Body of pancreas (tissue), 4 donors: ENCODE results near the gene ING3. TPM values are rescaled to one million over a fixed set of nuclear protein-coding genes. Genes with fewer than 3 reads are reported as not detected.

Experiments
- ATAC-seq: fragments of 150-250 bp; one replicate; pipeline ENCODE4 v1.9.1; 2016
- DNase-seq, 4 donors: peaks; one replicate each; pipeline ENCODE4 v3.0.0-alpha.2; 2019
- H3K27ac ChIP-seq, 4 donors: fragments of 200-600 bp; sonication (generic); 1 replicate in 3 of 4; 2 replicates in 1 of 4; pipeline versions ENCODE4 v1.5.1 to v1.6.1; 2016 to 2019; ENCODE audit warnings: mild to moderate bottlenecking in 1 of 4, mixed read lengths in 1 of 4, moderate library complexity in 1 of 4
- H3K27me3 ChIP-seq, 2 donors: fragments of 200-600 bp; sonication (generic); one replicate each; pipeline ENCODE4 v1.6.0; 2016; ENCODE audit warnings: mild to moderate bottlenecking in 1 of 2
- H3K36me3 ChIP-seq, 2 donors: fragments of 200-600 bp; sonication (generic); replicated peaks in 1 of 2; 2 replicates each; pipeline ENCODE4 v1.5.1; 2016; ENCODE audit warnings: low read depth in 2 of 2; ENCODE audit not compliant: insufficient read depth in 1 of 2
- H3K4me1 ChIP-seq: fragments of 200-600 bp; sonication (generic); one replicate; pipeline ENCODE4 v1.6.0; 2016
- H3K4me3 ChIP-seq, 2 donors: fragments of 200-600 bp; sonication (generic); 1 replicate in 1 of 2; 2 replicates in 1 of 2; pipeline ENCODE4 v1.5.1; 2016 to 2019
- H3K9me3 ChIP-seq, 3 donors: fragments of 200-600 bp; sonication (generic); 1 replicate in 2 of 3; 2 replicates in 1 of 3; pipeline ENCODE4 v1.5.1; 2016
- CTCF ChIP-seq, 7 experiments: fragments of 450-650 bp in 4 of 7; fragments of 200-600 bp in 3 of 7; sonication (generic) in 3 of 7; IDR thresholded peaks; one replicate each; pipeline ENCODE4 v1.5.1; 2016 to 2019; ENCODE audit warnings: antibody characterized with exemption in 7 of 7
- POLR2A ChIP-seq, 3 donors: fragments of 450-650 bp; IDR thresholded peaks; one replicate each; pipeline ENCODE4 v1.6.1; 2016; ENCODE audit warnings: antibody characterized with exemption in 3 of 3, mild to moderate bottlenecking in 2 of 3
- WGBS, 2 donors: methylation state at CpG; one replicate each; pipeline ENCODE4 v1.1.5; 2017; 5-methylcytosine and 5-hydroxymethylcytosine counted together
- intact Hi-C: fragments of 100-400 bp; cut with DNase I; formaldehyde crosslinking; loops from one replicate; pipeline ENCODE4 v1.15.1; 2023
- total RNA-seq, 2 donors: library from RNA; depleted of rRNA; stranded (reverse); fragments of >200 nt; gene quantifications; one replicate each; pipeline ENCODE4 v1.1.0, GENCODE V29; 2016

The ING3 gene
- total RNA-seq, 2 donors from 2014 or later = 7.6 to 9.1 TPM

- intact Hi-C loops = no loop called here
These were observed 1.1 kb upstream of the ING3 start for GRCh38 chr7:120949393-120949911.

GRCh38 chr7:120949998-120950538 lies 509 bp upstream of the ING3 start:
- H3K27ac ChIP-seq = peak overlapping the region in 2 of 4 donors; percentile 96 to 99
- H3K4me1 ChIP-seq = peaks cover 23% of the 10 kb centered on the region
- peaks cover 0 to 3% of the 10 kb centered on the region in 2 donors for H3K36me3 ChIP-seq
- 0 to 1% methylated on average over 10 of the region's 10 CpGs for WGBS, 2 donors
- ATAC-seq (no peak), DNase-seq (no peak)
- H3K9me3 ChIP-seq = no peaks in the 10 kb centered on the region
- intact Hi-C loops = no loop called here
- TF ChIP-seq CTCF (IDR thresholded peaks at IDR 0.05) (no peak), POLR2A (IDR thresholded peaks at IDR 0.05) (no peak)
- H3K4me3 ChIP-seq = peak overlapping the region; percentile 26 to 38
- no peaks in the 10 kb centered on the region for H3K27me3 ChIP-seq

More at GRCh38 chr7:120949393-120949911, 1.1 kb upstream of the ING3 start:
- TF ChIP-seq CTCF (IDR thresholded peaks at IDR 0.05) (no peak), POLR2A (IDR thresholded peaks at IDR 0.05) (no peak)
- WGBS, 2 donors = 31 to 40% methylated on average over 8 of the region's 8 CpGs
- peak overlapping the region; percentile 26 to 38 for H3K4me3 ChIP-seq
- DNase-seq = no peak
- no peaks in the 10 kb centered on the region for H3K27me3 ChIP-seq
- H3K27ac ChIP-seq = no peak overlapping the region
- peaks cover 23% of the 10 kb centered on the region for H3K4me1 ChIP-seq
- no peaks in the 10 kb centered on the region for H3K9me3 ChIP-seq
- no peak for ATAC-seq
- H3K36me3 ChIP-seq = peaks cover 0 to 3% of the 10 kb centered on the region in 2 donors

- Histone ChIP-seq H3K27me3 (no peaks in the 10 kb centered on the region), H3K4me1 (peaks cover 23% of the 10 kb centered on the region), H3K27ac (peak overlapping the region; percentile 89 to 99 (median 98)), H3K36me3 (peaks cover 0 to 9% of the 10 kb centered on the region in 2 donors), H3K9me3 (no peaks in the 10 kb centered on the region), H3K4me3 (peak overlapping the region; percentile 43 to 49)
- 3 to 4% methylated on average over 8 of the region's 8 CpGs for WGBS, 2 donors
- intact Hi-C loops = no loop called here
- ATAC-seq = no peak
- TF ChIP-seq POLR2A (IDR thresholded peaks at IDR 0.05) (no peak), CTCF (IDR thresholded peaks at IDR 0.05) (no peak)
- DNase-seq = no peak
These were observed 727 bp downstream of the ING3 start for GRCh38 chr7:120951309-120951699.

- no peak for DNase-seq
- no peak for ATAC-seq
- Histone ChIP-seq H3K27me3 (no peaks in the 10 kb centered on the region), H3K36me3 (peaks cover 0 to 10% of the 10 kb centered on the region in 2 donors), H3K9me3 (no peaks in the 10 kb centered on the region), H3K27ac (peak overlapping the region in 1 of 4 donors; percentile 96), H3K4me1 (peaks cover 23% of the 10 kb centered on the region), H3K4me3 (no peak overlapping the region)
- intact Hi-C loops = no loop called here
- WGBS, 2 donors = 55 to 58% methylated on average over 2 of the region's 2 CpGs
- TF ChIP-seq POLR2A (IDR thresholded peaks at IDR 0.05) (no peak), CTCF (IDR thresholded peaks at IDR 0.05) (no peak)
These were observed 1.2 kb downstream of the ING3 start for GRCh38 chr7:120951826-120952225.
